MCF 10A (cell line): ENCODE data around the gene SPECC1L. TPM values are rescaled to one million over a fixed set of nuclear protein-coding genes. Genes with fewer than 3 reads are reported as not detected.

Experiments used
- BruUV-seq: library from RNA; stranded (reverse); fragments of 400-500 nt; replicated peaks from 2 replicates; lab custom pipeline; 2021; lab: Mats Ljungman, UMichigan
- CTCF ChIA-PET: fragments of 300-600 bp; sonication (Branson Sonifier 250); formaldehyde crosslinking; extraction: SDS; loops from one replicate; lab custom pipeline; 2021; ENCODE audit warnings: antibody characterized with exemption, inconsistent platforms; lab: Yijun Ruan, JAX
- POLR2A ChIA-PET: fragments of 300-600, 350-650 bp; sonication (Branson Sonifier 250); formaldehyde crosslinking; extraction: SDS; loops from one replicate; lab custom pipeline; 2020; ENCODE audit warnings: antibody characterized with exemption, inconsistent platforms; lab: Yijun Ruan, JAX
- DNase-seq: peaks from one replicate; pipeline ENCODE4 v3.0.0-alpha.2; 2018; ENCODE audit not compliant: unreplicated experiment
- H3K27ac Mint-ChIP-seq: one replicate; pipeline ENCODE4 v1.8.0; 2022; ENCODE audit warnings: mild to moderate bottlenecking, low read depth, mixed read lengths; ENCODE audit not compliant: unreplicated experiment
- H3K27me3 Mint-ChIP-seq: one replicate; pipeline ENCODE4 v1.8.0; 2022; ENCODE audit warnings: mixed read lengths; ENCODE audit not compliant: insufficient read depth, unreplicated experiment
- H3K36me3 Mint-ChIP-seq: one replicate; pipeline ENCODE4 v1.8.0; 2022; ENCODE audit warnings: mild to moderate bottlenecking, moderate library complexity, mixed read lengths; ENCODE audit not compliant: insufficient read depth, unreplicated experiment
- H3K4me1 Mint-ChIP-seq: one replicate; pipeline ENCODE4 v1.8.0; 2022; ENCODE audit warnings: mixed read lengths; ENCODE audit not compliant: insufficient read depth, unreplicated experiment
- H3K4me3 Mint-ChIP-seq: one replicate; pipeline ENCODE4 v1.8.0; 2022; ENCODE audit warnings: mild to moderate bottlenecking, moderate library complexity, mixed read lengths; ENCODE audit not compliant: unreplicated experiment
- H3K9me3 Mint-ChIP-seq: one replicate; pipeline ENCODE4 v1.8.0; 2022; ENCODE audit warnings: mixed read lengths; ENCODE audit not compliant: unreplicated experiment
- intact Hi-C: fragments of 100-400 bp; cut with micrococcal nuclease; formaldehyde crosslinking; loops from 2 replicates; pipeline ENCODE4 v1.14.1; 2022
- total RNA-seq: library from RNA; stranded (reverse); gene quantifications from 2 replicates; pipeline ENCODE4 v1.2.3, GENCODE V29; 2022
- TF ChIP-seq, protein P1 (sequence below): fragments of 200-600 bp; IDR thresholded peaks from one replicate; pipeline ENCODE4 v1.8.0; 2022; ENCODE audit warnings: antibody characterized with exemption, mild to moderate bottlenecking; ENCODE audit not compliant: unreplicated experiment

The SPECC1L gene
- total RNA-seq, 1 experiment from 2014 or later = 60.4 TPM

DNA sequence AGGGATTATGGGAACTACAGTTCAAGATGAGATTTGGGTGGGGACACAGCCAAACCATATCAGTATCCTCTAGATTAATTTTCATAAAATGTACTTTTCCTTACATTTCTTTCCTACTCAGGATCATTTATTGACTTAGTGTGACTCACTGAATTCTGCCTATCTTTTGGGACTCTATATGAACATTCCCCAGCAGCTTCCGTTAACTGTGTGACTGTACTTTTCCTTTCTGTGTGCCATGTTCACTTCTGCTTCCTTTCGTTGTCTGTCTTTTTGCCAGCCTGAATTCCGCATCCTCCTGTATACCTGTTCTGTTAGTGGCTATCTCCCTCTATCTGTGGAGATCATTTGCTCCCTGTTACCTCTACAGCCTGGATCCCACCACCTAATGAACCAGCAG, 48.8 kb downstream of the SPECC1L start:
- no TSS peak for BruUV-seq
- TF ChIP-seq, protein P1, sequence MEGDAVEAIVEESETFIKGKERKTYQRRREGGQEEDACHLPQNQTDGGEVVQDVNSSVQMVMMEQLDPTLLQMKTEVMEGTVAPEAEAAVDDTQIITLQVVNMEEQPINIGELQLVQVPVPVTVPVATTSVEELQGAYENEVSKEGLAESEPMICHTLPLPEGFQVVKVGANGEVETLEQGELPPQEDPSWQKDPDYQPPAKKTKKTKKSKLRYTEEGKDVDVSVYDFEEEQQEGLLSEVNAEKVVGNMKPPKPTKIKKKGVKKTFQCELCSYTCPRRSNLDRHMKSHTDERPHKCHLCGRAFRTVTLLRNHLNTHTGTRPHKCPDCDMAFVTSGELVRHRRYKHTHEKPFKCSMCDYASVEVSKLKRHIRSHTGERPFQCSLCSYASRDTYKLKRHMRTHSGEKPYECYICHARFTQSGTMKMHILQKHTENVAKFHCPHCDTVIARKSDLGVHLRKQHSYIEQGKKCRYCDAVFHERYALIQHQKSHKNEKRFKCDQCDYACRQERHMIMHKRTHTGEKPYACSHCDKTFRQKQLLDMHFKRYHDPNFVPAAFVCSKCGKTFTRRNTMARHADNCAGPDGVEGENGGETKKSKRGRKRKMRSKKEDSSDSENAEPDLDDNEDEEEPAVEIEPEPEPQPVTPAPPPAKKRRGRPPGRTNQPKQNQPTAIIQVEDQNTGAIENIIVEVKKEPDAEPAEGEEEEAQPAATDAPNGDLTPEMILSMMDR = no peak
- no peak overlapping the region for H3K27ac Mint-ChIP-seq
- H3K4me1 Mint-ChIP-seq = no peaks in the 10 kb centered on the region
- intact Hi-C loops = no loop called here
- H3K4me3 Mint-ChIP-seq = no peak overlapping the region
- no peaks in the 10 kb centered on the region for H3K27me3 Mint-ChIP-seq
- no peaks in the 10 kb centered on the region for H3K9me3 Mint-ChIP-seq
- peaks cover 45% of the 10 kb centered on the region for H3K36me3 Mint-ChIP-seq
- ChIA-PET CTCF (no interaction called here), POLR2A (no interaction called here)
- no peak for DNase-seq

DNA sequence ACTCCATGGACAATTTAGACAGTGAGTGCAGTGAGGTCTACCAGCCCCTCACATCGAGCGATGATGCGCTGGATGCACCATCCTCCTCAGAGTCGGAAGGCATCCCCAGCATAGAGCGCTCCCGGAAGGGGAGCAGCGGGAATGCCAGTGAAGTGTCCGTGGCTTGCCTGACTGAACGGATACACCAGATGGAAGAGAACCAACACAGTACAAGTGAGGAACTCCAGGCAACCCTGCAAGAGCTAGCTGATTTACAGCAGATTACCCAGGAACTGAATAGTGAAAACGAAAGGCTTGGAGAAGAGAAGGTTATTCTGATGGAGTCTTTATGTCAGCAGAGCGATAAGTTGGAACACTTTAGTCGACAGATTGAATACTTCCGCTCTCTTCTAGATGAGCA, 51.4 kb downstream of the SPECC1L start:
- Mint-ChIP-seq H3K4me3 (no peak overlapping the region), H3K36me3 (peaks cover 44% of the 10 kb centered on the region), H3K9me3 (no peaks in the 10 kb centered on the region), H3K27me3 (no peaks in the 10 kb centered on the region), H3K27ac (no peak overlapping the region), H3K4me1 (peaks cover 5% of the 10 kb centered on the region)
- TF ChIP-seq, protein P1 = no peak
- intact Hi-C loops = no loop called here
- DNase-seq = no peak
- no TSS peak for BruUV-seq
- POLR2A ChIA-PET = no interaction called here
- CTCF ChIA-PET = interaction anchor here (0.8 to 3.3 kb wide), 7 partner anchors 17 to 436 kb away, joined by 3 to 25 read pairs (median 4); no protein-coding TSS in a partner anchor

DNA sequence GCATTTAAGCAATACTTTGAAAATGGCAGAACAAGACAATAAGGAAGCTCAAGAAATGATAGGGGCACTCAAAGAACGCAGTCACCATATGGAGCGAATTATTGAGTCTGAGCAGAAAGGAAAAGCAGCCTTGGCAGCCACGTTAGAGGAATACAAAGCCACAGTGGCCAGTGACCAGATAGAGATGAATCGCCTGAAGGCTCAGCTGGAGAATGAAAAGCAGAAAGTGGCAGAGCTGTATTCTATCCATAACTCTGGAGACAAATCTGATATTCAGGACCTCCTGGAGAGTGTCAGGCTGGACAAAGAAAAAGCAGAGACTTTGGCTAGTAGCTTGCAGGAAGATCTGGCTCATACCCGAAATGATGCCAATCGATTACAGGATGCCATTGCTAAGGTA, 51.9 kb downstream of the SPECC1L start:
- Mint-ChIP-seq H3K36me3 (peaks cover 49% of the 10 kb centered on the region), H3K27ac (no peak overlapping the region)
- BruUV-seq = no TSS peak

DNA sequence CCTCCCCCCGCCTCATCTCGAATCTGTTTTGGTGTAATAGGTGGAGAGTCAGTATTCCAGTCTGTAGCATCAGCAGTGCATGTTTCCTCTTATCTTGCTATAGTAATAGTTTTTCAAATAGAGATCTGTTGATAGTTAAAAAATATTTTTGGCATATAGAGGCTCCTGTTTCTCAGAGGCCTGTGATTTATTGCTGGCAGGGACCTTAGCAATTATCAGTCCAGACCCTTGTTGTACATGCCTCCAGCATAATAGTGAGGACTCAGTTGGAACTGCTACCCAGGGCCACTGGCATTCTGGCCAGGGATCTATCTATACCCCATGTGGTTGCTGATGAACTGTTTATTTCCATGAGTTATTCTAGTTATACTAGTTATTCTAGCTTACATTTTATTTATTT, 52.6 kb downstream of the SPECC1L start:
- ChIA-PET POLR2A (no interaction called here), CTCF (interaction anchor here (0.5 to 3.3 kb wide), 5 partner anchors 9 to 204 kb away, joined by 4 to 25 read pairs (median 5); no protein-coding TSS in a partner anchor)
- intact Hi-C loops = no loop called here
- no peak for DNase-seq
- H3K4me3 Mint-ChIP-seq = no peak overlapping the region
- peaks cover 5% of the 10 kb centered on the region for H3K4me1 Mint-ChIP-seq
- H3K9me3 Mint-ChIP-seq = no peaks in the 10 kb centered on the region
- peaks cover 55% of the 10 kb centered on the region for H3K36me3 Mint-ChIP-seq
- BruUV-seq = no TSS peak
- no peaks in the 10 kb centered on the region for H3K27me3 Mint-ChIP-seq
- TF ChIP-seq, protein P1 = no peak
- H3K27ac Mint-ChIP-seq = no peak overlapping the region

More for the DNA sequence above, 51.9 kb downstream of the SPECC1L start:
- Mint-ChIP-seq H3K4me3 (no peak overlapping the region), H3K9me3 (no peaks in the 10 kb centered on the region), H3K4me1 (peaks cover 5% of the 10 kb centered on the region), H3K27me3 (no peaks in the 10 kb centered on the region)
- ChIA-PET CTCF (interaction anchor here (0.8 to 3.3 kb wide), 5 partner anchors 30 to 435 kb away, joined by 3 to 25 read pairs (median 4); no protein-coding TSS in a partner anchor), POLR2A (no interaction called here)
- no peak for DNase-seq
- intact Hi-C loops = no loop called here
- TF ChIP-seq, protein P1 = no peak
